ENCODE data around the gene GPR153. TPM values are rescaled to one million over a fixed set of nuclear protein-coding genes. Genes with fewer than 3 reads are reported as not detected.

Gene GPR153
- total and polyA plus RNA-seq, 2 of the 8 experiments (the other 6 are each of a cell fraction or from before 2014, with no cell fraction given), result 5.7 to 8.1 TPM

GRCh38 chr1:6280761-6281451, 20.0 kb upstream of the GPR153 start:
- Histone ChIP-seq H3K18ac (ENCODE audit: extremely low read depth, low read length) (no peak overlapping the region), H3K4me1 (replicated peaks in 1 of 4; ENCODE audit: control insufficient read depth in 3 of 4, insufficient read depth in 4 of 4, low read length in 3 of 4) (peaks cover 0 to 8% (median 3%) of the 10 kb centered on the region in 4 experiments; a peak in 4 of 7 replicates), H2BK120ac (replicated peaks; ENCODE audit: low read depth, low read length) (no peak overlapping the region), H2BK12ac (ENCODE audit: low read depth, low read length) (no peak overlapping the region), H3K9me3 (ENCODE audit: insufficient read depth in 2 of 2, low read depth in 1 of 2, low read length in 1 of 2) (no peaks in the 10 kb centered on the region), H2BK20ac (ENCODE audit: low read length) (no peak overlapping the region), H3K14ac (ENCODE audit: insufficient read length) (no peak overlapping the region), H4K5ac (ENCODE audit: insufficient read length, low read depth, low read length) (no peak overlapping the region), H3K23ac (ENCODE audit: insufficient read length) (no peak overlapping the region), H3K36me3 (ENCODE audit: control insufficient read depth in 2 of 4, insufficient read depth in 4 of 4, low read length in 3 of 4) (no peaks in the 10 kb centered on the region), H3K27me3 (replicated peaks in 1 of 4; ENCODE audit: control insufficient read depth in 3 of 4, extremely low read depth in 1 of 4, insufficient read depth in 3 of 4, low read length in 3 of 4) (no peaks in the 10 kb centered on the region), H3K27ac (ENCODE audit: low read depth, low read length) (no peak overlapping the region), H3K56ac (replicated peaks; ENCODE audit: insufficient read length, low read depth, low read length) (no peak overlapping the region), H2BK5ac (ENCODE audit: low read depth, low read length) (no peak overlapping the region), H4K91ac (replicated peaks; ENCODE audit: insufficient read length, low read length) (no peak overlapping the region), H3K4ac (replicated peaks; ENCODE audit: insufficient read length, low read depth, low read length) (no peak overlapping the region), H3K23me2 (ENCODE audit: low read depth, low read length) (no peaks in the 10 kb centered on the region), H4K8ac (ENCODE audit: extremely low read depth, insufficient read depth, low read length) (no peak overlapping the region), H3K79me1 (ENCODE audit: low read depth, low read length) (peaks cover 3% of the 10 kb centered on the region; the same call in 1 of the 2 replicates), H2BK15ac (ENCODE audit: low read length) (no peak overlapping the region), H3K4me2 (ENCODE audit: insufficient read depth in 1 of 2, low read depth in 2 of 2, low read length in 2 of 2) (no peak overlapping the region), H2AK5ac (ENCODE audit: low read depth, low read length) (no peak overlapping the region), H3K79me2 (ENCODE audit: control insufficient read depth in 1 of 2, insufficient read depth in 2 of 2, low read length in 2 of 2) (no peaks in the 10 kb centered on the region), H2AFZ (ENCODE audit: low read length) (no peak overlapping the region), H3K9ac (replicated peaks in 1 of 4; ENCODE audit: extremely low read depth in 1 of 4, low read depth in 3 of 4, low read length in 3 of 4) (no peak overlapping the region), H3K4me3 (ENCODE audit: extremely low read depth in 1 of 4, insufficient read depth in 2 of 4, low read depth in 3 of 4, low read length in 4 of 4) (no peak overlapping the region), H4K20me1 (replicated peaks in 1 of 2; ENCODE audit: control insufficient read depth in 1 of 2, insufficient read depth in 2 of 2, low read length in 2 of 2) (peaks cover 3 to 4% of the 10 kb centered on the region in 2 experiments)
- POLR2A ChIA-PET (ENCODE audit: partially characterized antibody), result interaction anchor here (1.3 kb wide), 1 partner anchor 43 kb away, joined by 3 read pairs; no protein-coding TSS in a partner anchor
- FAIRE-seq (no peak), DNase-seq (ENCODE audit: low read depth in 1 of 2, low spot score in 2 of 2) (peak in 1 of 2 experiments; percentile 71)
- WGBS, 2 experiments (ENCODE audit: extremely low coverage in 1 of 2, insufficient coverage in 1 of 2, insufficient read length in 1 of 2, insufficient replicate concordance in 2 of 2, low coverage in 1 of 2, low lambda C conversion rate in 2 of 2, missing lambda C conversion rate in 1 of 2), result 96% methylated on average over 26 of the region's 33 CpGs; no CpG with 5 or more reads in 1 of the 2 experiments
- CTCF ChIA-PET (ENCODE audit: partially characterized antibody), result interaction anchor here (0.7 to 10.6 kb wide), 19 partner anchors 7 to 157 kb away, joined by 3 to 122 read pairs (median 4); partner anchors contain the start of gene GPR153
- no peak for TF ChIP-seq RFX5 (IDR thresholded peaks at IDR 0.05; ENCODE audit: borderline replicate concordance, low read depth, low read length)
- no peak for TF ChIP-seq MAX (IDR thresholded peaks at IDR 0.05)
- no peak for TF ChIP-seq MAFK (IDR thresholded peaks at IDR 0.05; ENCODE audit: low read depth, low read length)
- TF ChIP-seq RAD21 (IDR thresholded peaks at IDR 0.05 in 1 of 2, conservative IDR thresholded peaks at IDR 0.05 in 1 of 2; ENCODE audit: low read depth in 2 of 2, low read length in 2 of 2), result peak; percentile 69 to 82
- no peak for TF ChIP-seq SIX5 (IDR thresholded peaks at IDR 0.05; ENCODE audit: low read depth, low read length)
- no peak for TF ChIP-seq TEAD4 (IDR thresholded peaks at IDR 0.05; ENCODE audit: low read depth, low read length)
- peak in 2 of 3 experiments; percentile 82 to 84; a peak in 3 of 4 replicates for TF ChIP-seq CTCF (IDR thresholded peaks at IDR 0.05; ENCODE audit: control extremely low read depth in 1 of 3, insufficient read depth in 1 of 3, low read depth in 1 of 3, low read length in 3 of 3)
- 0 out of 4 replicates have a peak, but pooled peaks of 1 of the 2 experiments have one; percentile 22 for TF ChIP-seq SIN3A (conservative IDR thresholded peaks at IDR 0.05 in 1 of 2, IDR thresholded peaks at IDR 0.05 in 1 of 2; ENCODE audit: low read depth in 1 of 2, low read length in 2 of 2)

Measured in H1 (cell line).